PC-3 (cell line): ENCODE results near the gene FAR1. TPM values are rescaled to one million over a fixed set of nuclear protein-coding genes. Genes with fewer than 3 reads are reported as not detected.

Experiments used
- ATAC-seq: fragments of 200-7000 bp; cut with Tn5 transposase; 2 replicates; pipeline ENCODE4 v1.9.1; 2020; ENCODE audit warnings: mild to moderate bottlenecking, moderate library complexity
- BruUV-seq: library from RNA; stranded (reverse); fragments of 400-500 nt; replicated peaks from 2 replicates; lab custom pipeline; 2021; lab: Mats Ljungman, UMichigan
- CTCF ChIA-PET: fragments of 300-600 bp; sonication (Branson Sonifier 250); formaldehyde crosslinking; loops from one replicate; lab custom pipeline; 2022; ENCODE audit warnings: antibody characterized with exemption; lab: Charles Lee
- POLR2A ChIA-PET: fragments of 300-600 bp; sonication (Branson Sonifier 250); formaldehyde crosslinking; loops from one replicate; lab custom pipeline; 2022; ENCODE audit warnings: antibody characterized with exemption; ENCODE audit not compliant: unreplicated experiment; lab: Charles Lee
- DNase-seq: peaks from one replicate; pipeline ENCODE4 v3.0.0-alpha.2; 2015
- H2AFZ ChIP-seq: fragments of 300-600 bp; sonication (generic); 2 replicates; pipeline ENCODE4 v1.6.0; 2016; ENCODE audit warnings: antibody characterized with exemption, low read length
- H3F3A ChIP-seq: fragments of 300-600 bp; sonication (generic); one replicate; pipeline ENCODE4 v1.6.0; 2017; ENCODE audit warnings: antibody characterized with exemption, low read length, control low read depth, mild to moderate bottlenecking; ENCODE audit not compliant: unreplicated experiment
- H3K27ac ChIP-seq: fragments of 300-600 bp; sonication (generic); 2 replicates; pipeline ENCODE4 v1.5.1; 2016; ENCODE audit warnings: mild to moderate bottlenecking, low read length
- H3K27me3 ChIP-seq: fragments of 300-600 bp; sonication (generic); 2 replicates; pipeline ENCODE4 v1.6.1; 2016; ENCODE audit warnings: low read length, mixed read lengths
- H3K36me3 ChIP-seq: fragments of 300-600 bp; sonication (generic); 2 replicates; pipeline ENCODE4 v1.6.1; 2016; ENCODE audit warnings: low read depth, mixed run types, low read length, mixed read lengths
- H3K4me1 ChIP-seq: fragments of 300-600 bp; sonication (generic); 2 replicates; pipeline ENCODE4 v1.5.1; 2016; ENCODE audit warnings: low read length; ENCODE audit not compliant: insufficient read depth
- H3K4me2 ChIP-seq: fragments of 300-600 bp; sonication (generic); 2 replicates; pipeline ENCODE4 v1.6.0; 2016; ENCODE audit warnings: low read length
- H3K4me3 ChIP-seq: fragments of 300-600 bp; sonication (generic); 2 replicates; pipeline ENCODE4 v1.5.1; 2016; ENCODE audit warnings: mild to moderate bottlenecking, low read length, mixed read lengths
- H3K79me2 ChIP-seq: fragments of 300-600 bp; sonication (generic); 2 replicates; pipeline ENCODE4 v1.6.1; 2017; ENCODE audit warnings: low read length, mixed read lengths
- H3K9ac ChIP-seq: fragments of 300-600 bp; sonication (generic); 2 replicates; pipeline ENCODE4 v1.6.0; 2016; ENCODE audit warnings: mild to moderate bottlenecking, low read length
- H3K9me2 ChIP-seq: fragments of 300-600 bp; sonication (generic); replicated peaks from 2 replicates; pipeline ENCODE4 v1.6.1; 2016; ENCODE audit warnings: mixed run types, low read length, mixed read lengths
- H3K9me3 ChIP-seq: fragments of 300-600 bp; sonication (generic); 2 replicates; pipeline ENCODE4 v1.6.1; 2016; ENCODE audit warnings: low read length, mixed read lengths
- H4K20me1 ChIP-seq: fragments of 300-600 bp; sonication (generic); 2 replicates; pipeline ENCODE4 v1.6.1; 2016; ENCODE audit warnings: low read length, mixed read lengths
- CTCF ChIP-seq: fragments of 300-600 bp; sonication (generic); conservative IDR thresholded peaks from 2 replicates; pipeline ENCODE4 v1.5.1; 2017; ENCODE audit warnings: antibody characterized with exemption, low read depth, mild to moderate bottlenecking, low read length
- EZH2 ChIP-seq: fragments of 300-600 bp; sonication (generic); IDR thresholded peaks from one replicate; pipeline ENCODE4 v1.6.1; 2017; ENCODE audit warnings: antibody characterized with exemption, mild to moderate bottlenecking, low read length; ENCODE audit not compliant: unreplicated experiment
- EZH2phosphoT487 ChIP-seq: fragments of 300-600 bp; sonication (generic); IDR thresholded peaks from 2 replicates; pipeline ENCODE4 v1.6.1; 2018; ENCODE audit warnings: mild to moderate bottlenecking, antibody characterized with exemption, low read length, borderline replicate concordance
- intact Hi-C: fragments of 100-400 bp; cut with micrococcal nuclease; formaldehyde crosslinking; loops from 2 replicates; pipeline ENCODE4 v1.9.0; 2023
- total RNA-seq: library from RNA; depleted of rRNA; stranded (reverse); fragments of >200 nt; gene quantifications from 2 replicates; pipeline ENCODE4 v1.2.3, GENCODE V29; 2014

FAR1 gene
- total RNA-seq, 1 experiment from 2014 or later: 45.6 TPM

DNA sequence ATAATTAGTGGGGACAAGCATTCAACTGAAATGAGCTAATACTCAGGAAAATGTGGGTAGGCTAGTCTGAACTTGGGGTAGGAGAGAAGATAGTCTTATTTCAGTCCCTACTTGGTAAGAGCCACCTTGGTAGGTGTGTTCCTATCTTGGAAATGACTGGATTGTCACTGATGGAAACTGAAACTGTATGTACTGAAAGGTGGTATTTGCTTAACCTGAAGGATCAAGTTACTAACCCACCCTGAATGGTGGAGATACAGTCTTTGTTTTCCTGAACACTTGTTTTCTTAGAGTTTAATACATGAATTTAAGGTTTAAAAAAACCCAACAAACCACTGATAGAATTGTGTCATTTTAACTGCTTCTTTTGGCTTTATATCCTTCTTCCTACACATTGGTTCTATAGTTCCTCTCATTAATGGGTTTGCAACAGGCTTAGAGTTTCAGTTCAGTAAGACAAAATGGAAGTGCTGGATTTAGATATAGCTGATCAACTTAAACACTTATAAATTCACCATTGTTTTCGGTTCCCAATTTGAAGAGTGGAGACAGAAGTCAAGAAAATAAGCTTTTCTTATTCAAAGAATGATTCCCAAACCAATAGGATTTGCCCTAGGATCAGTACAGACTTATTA is 4.2 kb downstream of the FAR1 start:
- no TSS peak for BruUV-seq
- TF ChIP-seq CTCF: no peak
- H3K27ac ChIP-seq: no peak overlapping the region
- H3K4me2 ChIP-seq: peak overlapping the region; percentile 11
- peaks cover 92% of the 10 kb centered on the region for H3K79me2 ChIP-seq
- ATAC-seq (no peak), DNase-seq (peak; percentile 17)
- CTCF ChIA-PET: interaction anchor here (0.5 to 0.6 kb wide), 4 partner anchors 46 to 1086 kb away, joined by 3 to 11 read pairs (median 3); no protein-coding TSS in a partner anchor
- H3K4me3 ChIP-seq: no peak overlapping the region
- peaks cover 57% of the 10 kb centered on the region for H4K20me1 ChIP-seq
- intact Hi-C loops: no loop called here
- no peaks in the 10 kb centered on the region for H3K9me2 ChIP-seq
- no peak overlapping the region for H2AFZ ChIP-seq
- no peaks in the 10 kb centered on the region for H3K36me3 ChIP-seq
- H3F3A ChIP-seq: no peaks in the 10 kb centered on the region
- POLR2A ChIA-PET: no interaction called here
- peaks cover 16% of the 10 kb centered on the region for H3K4me1 ChIP-seq
- no peaks in the 10 kb centered on the region for H3K9me3 ChIP-seq
- H3K9ac ChIP-seq: no peak overlapping the region
- H3K27me3 ChIP-seq: no peaks in the 10 kb centered on the region

DNA sequence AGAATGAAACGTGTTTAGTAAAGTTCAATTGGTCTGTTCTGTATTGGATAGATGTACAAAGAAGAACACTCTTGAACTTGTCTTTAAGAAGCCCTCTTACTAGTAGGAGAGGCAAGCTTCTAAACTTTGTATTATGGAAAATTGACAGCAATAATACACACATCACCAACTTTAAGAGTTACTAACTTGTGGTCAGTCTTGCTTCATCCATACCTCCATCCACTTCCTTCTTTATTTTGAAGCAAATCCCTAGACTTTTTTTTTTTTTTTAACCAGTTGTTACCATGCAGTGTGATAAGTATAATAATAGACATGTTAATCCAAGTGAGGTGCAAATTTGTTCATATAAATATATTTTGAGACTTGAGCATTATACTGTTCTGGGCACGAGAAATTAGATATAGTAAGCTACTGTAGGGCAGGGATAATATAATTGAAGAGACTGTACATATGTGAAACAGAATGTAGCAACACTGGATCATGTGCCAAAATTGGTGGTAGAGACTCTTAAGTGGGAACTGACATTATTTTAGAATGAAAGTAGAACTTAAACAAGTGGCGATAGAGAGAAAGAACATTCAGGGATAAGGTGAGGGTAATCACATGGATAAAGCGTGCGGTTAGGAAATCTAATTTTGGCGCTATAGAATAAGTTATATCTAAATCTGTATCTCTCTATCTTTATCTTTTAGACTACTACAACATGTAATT is 6.5 kb downstream of the FAR1 start:
- BruUV-seq: no TSS peak
- H3K27ac ChIP-seq: no peak overlapping the region
- H4K20me1 ChIP-seq: peaks cover 68% of the 10 kb centered on the region
- H3K9ac ChIP-seq: no peak overlapping the region
- no peaks in the 10 kb centered on the region for H3K9me3 ChIP-seq
- ChIA-PET CTCF (no interaction called here), POLR2A (no interaction called here)
- no peak for DNase-seq
- no peaks in the 10 kb centered on the region for H3F3A ChIP-seq
- no peak overlapping the region for H3K4me3 ChIP-seq
- no peaks in the 10 kb centered on the region for H3K36me3 ChIP-seq
- TF ChIP-seq EZH2phosphoT487 (no peak), EZH2 (no peak), CTCF (no peak)
- no peak overlapping the region for H2AFZ ChIP-seq
- H3K27me3 ChIP-seq: no peaks in the 10 kb centered on the region
- H3K4me2 ChIP-seq: no peak overlapping the region
- H3K79me2 ChIP-seq: peaks cover 100% of the 10 kb centered on the region
- H3K4me1 ChIP-seq: peaks cover 13% of the 10 kb centered on the region
- ATAC-seq: no peak
- intact Hi-C loops: no loop called here
- H3K9me2 ChIP-seq: no peaks in the 10 kb centered on the region

DNA sequence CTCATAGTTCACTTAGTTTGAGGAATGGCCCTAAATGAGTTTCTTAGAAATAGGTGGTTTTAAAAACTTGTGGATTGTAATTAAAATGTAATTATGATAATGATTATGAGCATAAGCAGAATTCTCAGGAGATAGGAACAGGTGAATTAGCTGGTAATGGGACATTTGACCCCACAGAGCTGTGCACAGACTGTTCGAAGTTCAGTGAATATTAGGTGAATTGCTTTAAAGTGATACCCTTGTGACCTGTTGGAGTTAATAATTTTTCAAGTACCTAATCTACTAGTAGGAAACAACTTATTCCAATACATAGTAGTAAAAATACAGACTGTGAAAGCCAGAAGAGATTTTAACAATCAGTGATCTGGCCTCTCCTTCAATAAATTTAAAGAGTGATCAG is 8.1 kb downstream of the FAR1 start:
- H3K27ac ChIP-seq: no peak overlapping the region
- no peaks in the 10 kb centered on the region for H3K36me3 ChIP-seq
- H3F3A ChIP-seq: no peaks in the 10 kb centered on the region
- TF ChIP-seq EZH2 (no peak), EZH2phosphoT487 (no peak), CTCF (no peak)
- intact Hi-C loops: no loop called here
- H3K4me2 ChIP-seq: no peak overlapping the region
- H3K27me3 ChIP-seq: no peaks in the 10 kb centered on the region
- no peaks in the 10 kb centered on the region for H3K9me2 ChIP-seq
- H3K9ac ChIP-seq: no peak overlapping the region
- peaks cover 100% of the 10 kb centered on the region for H3K79me2 ChIP-seq
- no TSS peak for BruUV-seq
- H3K9me3 ChIP-seq: no peaks in the 10 kb centered on the region
- peaks cover 67% of the 10 kb centered on the region for H4K20me1 ChIP-seq
- peaks cover 4% of the 10 kb centered on the region; the same call in 1 of the 2 replicates for H3K4me1 ChIP-seq
- no peak for ATAC-seq
- H2AFZ ChIP-seq: no peak overlapping the region
- POLR2A ChIA-PET: no interaction called here
- CTCF ChIA-PET: no interaction called here
- no peak overlapping the region for H3K4me3 ChIP-seq
- DNase-seq: no peak
